GM12878 (cell line): ENCODE measurements around the gene SOX9. TPM values are rescaled to one million over a fixed set of nuclear protein-coding genes. Genes with fewer than 3 reads are reported as not detected.

Experiments
- ATAC-seq: fragments of 200-7000 bp; cut with Tn5 transposase; 3 replicates; pipeline ENCODE4 v1.9.1; 2020; ENCODE audit warnings: mild to moderate bottlenecking, moderate library complexity
- BruUV-seq: library from RNA; stranded (reverse); fragments of 400-500 nt; replicated peaks from 2 replicates; lab custom pipeline; 2021; lab: Mats Ljungman, UMichigan
- CTCF ChIA-PET: fragments of 300-600 bp; sonication (Branson Sonifier 250); formaldehyde crosslinking; extraction: SDS; loops from one replicate; lab custom pipeline; 2021; ENCODE audit warnings: inconsistent platforms; lab: Yijun Ruan, JAX
- POLR2A ChIA-PET: fragments of 350-600 bp; formaldehyde crosslinking; extraction: SDS; loops from one replicate; lab custom pipeline; 2021; ENCODE audit warnings: inconsistent platforms; lab: Charles Lee
- RAD21 ChIA-PET: fragments of 300-600 bp; sonication (Branson Sonifier 250); formaldehyde crosslinking; loops from one replicate; lab custom pipeline; 2023; ENCODE audit warnings: antibody characterized with exemption; ENCODE audit not compliant: unreplicated experiment; lab: Charles Lee
- SMC1A ChIA-PET: fragments of 300-600 bp; sonication (Branson Sonifier 250); formaldehyde crosslinking; loops from one replicate; lab custom pipeline; 2023; ENCODE audit not compliant: unreplicated experiment, uncharacterized antibody; lab: Charles Lee
- DNase-seq: peaks from one replicate; pipeline ENCODE4 v3.0.0-alpha.2; 2011; ENCODE audit warnings: low read depth, low spot score
- FAIRE-seq: peaks from 3 replicates; lab custom pipeline; 2011; peaks lifted over from hg19 to GRCh38; lab: Jason Lieb, UNC
- H2AFZ ChIP-seq: 2 replicates; pipeline ENCODE4 v1.6.0; 2011; ENCODE audit warnings: low read depth, low read length, control low read depth; ENCODE audit not compliant: control insufficient read depth
- H3K27ac ChIP-seq: 2 replicates; pipeline ENCODE4 v1.5.1; 2011; ENCODE audit warnings: control low read depth; ENCODE audit not compliant: control insufficient read depth, insufficient read depth
- H3K27me3 ChIP-seq, 2 experiments: replicated peaks in 1 of 2; 2 replicates each; pipeline versions ENCODE4 v1.6.0 to v1.6.1; 2011; ENCODE audit warnings: low read length in 1 of 2; ENCODE audit not compliant: control insufficient read depth in 2 of 2, insufficient read depth in 2 of 2
- H3K36me3 ChIP-seq, 2 experiments: 2 replicates each; pipeline ENCODE4 v1.5.1; 2011; ENCODE audit warnings: low read length in 1 of 2; ENCODE audit not compliant: control insufficient read depth in 2 of 2, insufficient read depth in 2 of 2
- H3K4me1 ChIP-seq: 2 replicates; pipeline ENCODE4 v1.6.1; 2011; ENCODE audit warnings: mild to moderate bottlenecking, low read length, moderate library complexity, mixed read lengths; ENCODE audit not compliant: control insufficient read depth, insufficient read depth
- H3K4me2 ChIP-seq: 2 replicates; pipeline ENCODE4 v1.6.0; 2011; ENCODE audit warnings: control low read depth; ENCODE audit not compliant: control insufficient read depth, insufficient read depth
- H3K4me3 ChIP-seq: fragments of 200-600 bp; sonication (generic); 2 replicates; pipeline ENCODE4 v1.5.1; 2016
- H3K79me2 ChIP-seq: 2 replicates; pipeline ENCODE4 v1.6.0; 2011; ENCODE audit warnings: low read length; ENCODE audit not compliant: control insufficient read depth, insufficient read depth
- H3K9ac ChIP-seq: 2 replicates; pipeline ENCODE4 v1.8.0; 2011; ENCODE audit warnings: low read length, control low read depth, mixed read lengths; ENCODE audit not compliant: control insufficient read depth, insufficient read depth
- H3K9me3 ChIP-seq: replicated peaks from 3 replicates; pipeline ENCODE4 v1.5.1; 2011; ENCODE audit warnings: mild to moderate bottlenecking, low read length; ENCODE audit not compliant: control insufficient read depth, insufficient read depth
- H4K20me1 ChIP-seq: 2 replicates; pipeline ENCODE4 v1.6.0; 2011; ENCODE audit not compliant: control insufficient read depth, insufficient read depth
- BMI1 ChIP-seq: fragments of 450-650 bp; IDR thresholded peaks from 2 replicates; pipeline ENCODE4 v1.6.1; 2016; ENCODE audit warnings: mild to moderate bottlenecking, moderate library complexity, borderline replicate concordance
- CEBPZ ChIP-seq: fragments of 150-350 bp; IDR thresholded peaks from 2 replicates; pipeline ENCODE4 v1.6.1; 2016; ENCODE audit warnings: low read depth, low read length
- POU2F2 ChIP-seq: IDR thresholded peaks from 3 replicates; pipeline ENCODE4 v1.6.1; 2011; ENCODE audit warnings: low read depth, mild to moderate bottlenecking, low read length, borderline replicate concordance
- RELB ChIP-seq: fragments of 450-650 bp; IDR thresholded peaks from 2 replicates; pipeline ENCODE4 v1.6.1; 2017; ENCODE audit warnings: low read depth, mild to moderate bottlenecking, moderate library complexity
- RUNX3 ChIP-seq: IDR thresholded peaks from 2 replicates; pipeline ENCODE4 v1.6.1; 2012; ENCODE audit warnings: low read length, inconsistent platforms
- SPI1 ChIP-seq: IDR thresholded peaks from 2 replicates; pipeline ENCODE4 v1.6.1; 2011; ENCODE audit warnings: low read depth, mild to moderate bottlenecking, low read length, moderate library complexity, borderline replicate concordance; ENCODE audit not compliant: insufficient read depth
- YBX1 ChIP-seq: fragments of 450-650 bp; IDR thresholded peaks from 2 replicates; pipeline ENCODE4 v1.6.1; 2016; ENCODE audit warnings: antibody characterized with exemption
- ZNF24 ChIP-seq: fragments of 450-650 bp; IDR thresholded peaks from 2 replicates; pipeline ENCODE4 v1.6.1; 2017; ENCODE audit warnings: antibody characterized with exemption, mild to moderate bottlenecking
- ZNF592 ChIP-seq: fragments of 450-650 bp; IDR thresholded peaks from 2 replicates; pipeline ENCODE4 v1.6.1; 2017; ENCODE audit warnings: mild to moderate bottlenecking, moderate library complexity
- WGBS: methylation state at CpG from one replicate; pipeline ENCODE4 v1.1.6; 2016; ENCODE audit warnings: low lambda C conversion rate; ENCODE audit not compliant: insufficient replicate concordance, insufficient coverage; ENCODE audit errors: missing lambda C conversion rate; 5-methylcytosine and 5-hydroxymethylcytosine counted together
- in situ Hi-C: fragments of 300-500 bp; cut with MboI; formaldehyde crosslinking; loops from 9 replicates; pipeline ENCODE4 v1.14.3; 2018; ENCODE audit warnings: mixed read lengths
- intact Hi-C: fragments of 100-400 bp; cut with micrococcal nuclease; formaldehyde crosslinking; loops from one replicate; pipeline ENCODE4 v1.14.2; 2022; ENCODE audit not compliant: unreplicated experiment
- polyA plus RNA-seq, 11 experiments: library from polyadenylated mRNA; depleted of rRNA in 4 of 11; unstranded in 6 of 11; stranded (reverse) in 5 of 11; fragments of >200 nt; fragmentation: Nextera tagmentation in 4 of 11; fragmentation: Illumina TruSeq in 1 of 11; extraction: Ambion mirVana in 4 of 11; extraction: Trizol in 1 of 11; gene quantifications; 1 replicate in 1 of 11; 2 replicates in 10 of 11; pipeline versions ENCODE4 v1.2.1 to v1.2.3, GENCODE V29; 2011 to 2016; ENCODE audit warnings: inconsistent platforms in 2 of 11, missing spikeins in 2 of 11, low read depth in 1 of 11
- total RNA-seq, 4 experiments: library from RNA; depleted of rRNA in 3 of 4; stranded (reverse); fragments of >200 nt in 3 of 4; fragmentation: Illumina TruSeq in 1 of 4; extraction: Trizol in 1 of 4; gene quantifications; 2 replicates each; pipeline versions ENCODE4 v1.2.1 to v1.2.3, GENCODE V29; 2013 to 2021

SOX9 gene
- total and polyA plus RNA-seq, 10 of the 15 experiments (the other 5 are each of a cell fraction or from before 2014, with no cell fraction given), result 1.2 to 19.0 (median 5.5) TPM

- no peak for TF ChIP-seq RELB
- TF ChIP-seq CEBPZ, result no peak
- TF ChIP-seq ZNF24, result no peak
- TF ChIP-seq BMI1, result no peak
- TF ChIP-seq POU2F2, result no peak
- TF ChIP-seq YBX1, result no peak
These were observed 44.2 kb upstream of the SOX9 start (continued) for GRCh38 chr17:72076678-72077030.

- FAIRE-seq, result no peak
- DNase-seq, result no peak
- Histone ChIP-seq H3K4me2 (no peak overlapping the region), H2AFZ (no peak overlapping the region), H3K9ac (no peak overlapping the region), H3K9me3 (no peaks in the 10 kb centered on the region; the same call in 1 of the 3 replicates), H3K79me2 (no peaks in the 10 kb centered on the region), H3K36me3 (no peaks in the 10 kb centered on the region), H3K4me1 (no peaks in the 10 kb centered on the region), H3K27ac (no peak overlapping the region), H3K27me3 (no peaks in the 10 kb centered on the region), H4K20me1 (no peaks in the 10 kb centered on the region), H3K4me3 (no peak overlapping the region)
- TF ChIP-seq SPI1, result no peak
- TF ChIP-seq ZNF592, result no peak
- no peak for TF ChIP-seq RUNX3
- ChIA-PET RAD21 (no interaction called here), CTCF (interaction anchor here (1.4 to 2.2 kb wide), 2 partner anchors 9 to 119 kb away, joined by 4 to 10 read pairs; no protein-coding TSS in a partner anchor), SMC1A (interaction anchor here (2.6 kb wide), 1 partner anchor 9 kb away, joined by 7 read pairs; no protein-coding TSS in a partner anchor), POLR2A (interaction anchor here (1.0 kb wide), 1 partner anchor 43 kb away, joined by 3 read pairs; no protein-coding TSS in a partner anchor)
- in situ Hi-C loops (no loop called here), intact Hi-C loops (no loop called here)
- 3% methylated on average over 4 of the region's 4 CpGs for WGBS
- no TSS peak for BruUV-seq
- no peak for ATAC-seq
These were observed 43.4 kb upstream of the SOX9 start for GRCh38 chr17:72077326-72077960.
